HL-60 (cell line): ENCODE measurements around the gene USB1.

Experiments
- POLR2AphosphoS5 ChIP-seq: IDR thresholded peaks from 2 replicates; pipeline ENCODE4 v1.6.1; 2012; ENCODE audit warnings: low read depth
- TF ChIP-seq, protein P1 (sequence below): IDR thresholded peaks from one replicate; pipeline ENCODE4 v1.5.1; 2011; ENCODE audit warnings: low read length, control low read depth, inconsistent platforms; ENCODE audit not compliant: insufficient read depth
- TF ChIP-seq, protein P2 (sequence below): IDR thresholded peaks from 2 replicates; pipeline ENCODE4 v1.6.1; 2012; ENCODE audit warnings: low read depth; ENCODE audit not compliant: insufficient replicate concordance

DNA sequence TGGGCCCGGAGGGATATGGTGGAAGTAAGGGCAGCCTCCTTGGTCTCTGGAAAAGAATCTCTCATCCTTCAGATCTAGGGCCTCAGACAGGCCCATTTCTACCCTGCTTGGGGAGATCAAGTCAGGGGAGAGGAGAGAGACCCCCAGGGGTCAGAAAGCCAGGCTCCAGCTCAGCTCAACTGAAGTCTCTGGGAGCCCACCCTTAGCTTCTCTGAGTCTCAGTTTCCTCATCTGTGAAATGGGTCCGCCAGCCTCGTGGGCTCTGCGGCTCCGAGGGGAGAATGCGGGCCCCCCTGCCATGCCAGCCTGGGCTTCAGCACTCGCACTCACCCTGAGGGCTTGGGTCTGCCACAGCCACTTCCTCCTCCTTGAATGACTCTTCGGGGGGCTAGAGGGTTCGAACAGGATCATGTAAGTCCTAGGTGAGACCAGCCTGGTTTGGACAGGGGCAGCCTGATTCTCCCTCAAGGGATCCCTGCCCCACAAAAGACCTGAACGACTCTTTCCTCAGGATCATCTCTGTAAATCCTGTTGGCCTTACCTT, 37.0 kb upstream of the USB1 start:
- TF ChIP-seq, protein P1, sequence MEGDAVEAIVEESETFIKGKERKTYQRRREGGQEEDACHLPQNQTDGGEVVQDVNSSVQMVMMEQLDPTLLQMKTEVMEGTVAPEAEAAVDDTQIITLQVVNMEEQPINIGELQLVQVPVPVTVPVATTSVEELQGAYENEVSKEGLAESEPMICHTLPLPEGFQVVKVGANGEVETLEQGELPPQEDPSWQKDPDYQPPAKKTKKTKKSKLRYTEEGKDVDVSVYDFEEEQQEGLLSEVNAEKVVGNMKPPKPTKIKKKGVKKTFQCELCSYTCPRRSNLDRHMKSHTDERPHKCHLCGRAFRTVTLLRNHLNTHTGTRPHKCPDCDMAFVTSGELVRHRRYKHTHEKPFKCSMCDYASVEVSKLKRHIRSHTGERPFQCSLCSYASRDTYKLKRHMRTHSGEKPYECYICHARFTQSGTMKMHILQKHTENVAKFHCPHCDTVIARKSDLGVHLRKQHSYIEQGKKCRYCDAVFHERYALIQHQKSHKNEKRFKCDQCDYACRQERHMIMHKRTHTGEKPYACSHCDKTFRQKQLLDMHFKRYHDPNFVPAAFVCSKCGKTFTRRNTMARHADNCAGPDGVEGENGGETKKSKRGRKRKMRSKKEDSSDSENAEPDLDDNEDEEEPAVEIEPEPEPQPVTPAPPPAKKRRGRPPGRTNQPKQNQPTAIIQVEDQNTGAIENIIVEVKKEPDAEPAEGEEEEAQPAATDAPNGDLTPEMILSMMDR, result no peak
- TF ChIP-seq, protein P2, sequence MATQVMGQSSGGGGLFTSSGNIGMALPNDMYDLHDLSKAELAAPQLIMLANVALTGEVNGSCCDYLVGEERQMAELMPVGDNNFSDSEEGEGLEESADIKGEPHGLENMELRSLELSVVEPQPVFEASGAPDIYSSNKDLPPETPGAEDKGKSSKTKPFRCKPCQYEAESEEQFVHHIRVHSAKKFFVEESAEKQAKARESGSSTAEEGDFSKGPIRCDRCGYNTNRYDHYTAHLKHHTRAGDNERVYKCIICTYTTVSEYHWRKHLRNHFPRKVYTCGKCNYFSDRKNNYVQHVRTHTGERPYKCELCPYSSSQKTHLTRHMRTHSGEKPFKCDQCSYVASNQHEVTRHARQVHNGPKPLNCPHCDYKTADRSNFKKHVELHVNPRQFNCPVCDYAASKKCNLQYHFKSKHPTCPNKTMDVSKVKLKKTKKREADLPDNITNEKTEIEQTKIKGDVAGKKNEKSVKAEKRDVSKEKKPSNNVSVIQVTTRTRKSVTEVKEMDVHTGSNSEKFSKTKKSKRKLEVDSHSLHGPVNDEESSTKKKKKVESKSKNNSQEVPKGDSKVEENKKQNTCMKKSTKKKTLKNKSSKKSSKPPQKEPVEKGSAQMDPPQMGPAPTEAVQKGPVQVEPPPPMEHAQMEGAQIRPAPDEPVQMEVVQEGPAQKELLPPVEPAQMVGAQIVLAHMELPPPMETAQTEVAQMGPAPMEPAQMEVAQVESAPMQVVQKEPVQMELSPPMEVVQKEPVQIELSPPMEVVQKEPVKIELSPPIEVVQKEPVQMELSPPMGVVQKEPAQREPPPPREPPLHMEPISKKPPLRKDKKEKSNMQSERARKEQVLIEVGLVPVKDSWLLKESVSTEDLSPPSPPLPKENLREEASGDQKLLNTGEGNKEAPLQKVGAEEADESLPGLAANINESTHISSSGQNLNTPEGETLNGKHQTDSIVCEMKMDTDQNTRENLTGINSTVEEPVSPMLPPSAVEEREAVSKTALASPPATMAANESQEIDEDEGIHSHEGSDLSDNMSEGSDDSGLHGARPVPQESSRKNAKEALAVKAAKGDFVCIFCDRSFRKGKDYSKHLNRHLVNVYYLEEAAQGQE, result no peak
- no peak for TF ChIP-seq POLR2AphosphoS5
